IPS-NIHi11 (cell line): Measurements from ENCODE around the gene FAM193B.
"Not testable (repeated sequence)": the region's sequence is repeated elsewhere in the genome, so short reads cannot be mapped to it uniquely, and the experiment has no call there.

Experiments
- DNase-seq: peaks from one replicate; pipeline ENCODE4 v3.0.0; 2012; ENCODE audit warnings: mixed read lengths, low spot score

FAM193B gene

GRCh38 chr5:177537389-177538361, 16.7 kb downstream of the FAM193B start:
- DNase-seq = no peak

GRCh38 chr5:177536386-177536785, 18.0 kb downstream of the FAM193B start:
- DNase-seq = no peak

- DNase-seq = no peak
Measured at GRCh38 chr5:177535125-177535524, 19.2 kb downstream of the FAM193B start.

- not testable (repeated sequence) for DNase-seq
Measured at GRCh38 chr5:177534433-177534832, 19.9 kb downstream of the FAM193B start.

GRCh38 chr5:177531209-177531940, 23.0 kb downstream of the FAM193B start:
- DNase-seq = no peak

- no peak for DNase-seq
Measured at GRCh38 chr5:177530638-177531037, 23.7 kb downstream of the FAM193B start.

- no peak for DNase-seq
Measured at GRCh38 chr5:177529247-177530203, 24.8 kb downstream of the FAM193B start.

- DNase-seq = no peak
Measured at GRCh38 chr5:177528631-177529030, 25.7 kb downstream of the FAM193B start.

GRCh38 chr5:177527595-177527994, 26.8 kb downstream of the FAM193B start:
- DNase-seq = no peak

GRCh38 chr5:177526791-177527190, 27.6 kb downstream of the FAM193B start:
- no peak for DNase-seq

- no peak for DNase-seq
Measured at GRCh38 chr5:177526191-177526590, 28.2 kb downstream of the FAM193B start.

- DNase-seq = no peak
Measured at GRCh38 chr5:177524941-177525655, 29.3 kb downstream of the FAM193B start.

- no peak for DNase-seq
Measured at GRCh38 chr5:177524539-177524900, 29.8 kb downstream of the FAM193B start.

GRCh38 chr5:177523711-177524538, 30.4 kb downstream of the FAM193B start:
- DNase-seq = no peak

- DNase-seq = no peak
Measured at GRCh38 chr5:177520916-177521513, 33.3 kb downstream of the FAM193B start.

- no peak for DNase-seq
Measured at GRCh38 chr5:177520271-177520670, 34.1 kb downstream of the FAM193B start.

- DNase-seq = no peak
Measured at GRCh38 chr5:177519463-177520235, 34.7 kb downstream of the FAM193B start.

GRCh38 chr5:177516601-177517568, 37.5 kb downstream of the FAM193B start, which contains the start of gene DDX41:
TSS of gene DDX41 (minus strand) at chr5:177516961. CDS start at chr5:177516945, 16 bp downstream.
- DNase-seq = peak; percentile 96
